Measurements from ENCODE around the gene C1QTNF6. TPM values are rescaled to one million over a fixed set of nuclear protein-coding genes. Genes with fewer than 3 reads are reported as not detected.

The C1QTNF6 gene
- total and polyA plus RNA-seq, 2 of the 4 experiments (the other 2 are of a cell fraction) = 1.1 to 10.9 TPM

DNA sequence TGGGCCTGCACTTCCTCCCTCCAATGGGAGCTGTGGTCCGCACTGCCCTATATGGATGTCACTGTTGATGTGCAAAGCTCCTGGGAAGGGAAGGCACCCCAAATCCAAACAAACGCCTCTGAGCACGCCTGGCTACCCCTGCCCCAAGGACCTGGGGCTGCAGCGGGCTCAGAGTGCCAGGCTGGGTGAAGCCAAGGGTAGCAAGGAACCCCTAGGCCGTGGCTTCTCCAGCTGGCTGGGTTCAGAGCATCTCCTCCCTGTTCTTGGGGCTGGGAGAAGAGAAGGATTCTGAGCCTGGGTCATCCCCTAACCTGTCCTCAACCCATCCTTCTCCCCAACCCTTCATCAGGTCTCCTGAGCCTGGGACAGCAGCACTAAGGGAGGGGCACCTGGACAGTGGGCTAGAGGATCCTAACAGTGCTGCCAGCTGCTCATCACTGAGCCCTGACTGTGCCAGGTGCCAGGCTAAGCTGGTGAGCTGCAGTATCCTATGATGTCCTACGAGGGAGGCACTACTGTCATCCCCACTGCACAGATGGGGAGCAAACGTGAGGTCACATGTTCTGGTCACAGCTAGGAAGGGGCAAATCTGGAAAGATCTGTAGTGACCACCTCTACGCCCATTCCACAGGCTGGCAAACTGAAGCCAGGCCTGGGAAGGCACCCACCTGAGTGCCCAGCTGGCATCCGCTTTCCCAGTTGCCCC is 21.2 kb upstream of the C1QTNF6 start:
- Histone ChIP-seq H3K9ac (ENCODE audit: low read depth, low read length) (no peak overlapping the region), H3K23ac (ENCODE audit: low read depth, low read length) (no peak overlapping the region), H3K14ac (replicated peaks; ENCODE audit: low read depth, low read length) (no peak overlapping the region), H3K9me3 (ENCODE audit: control insufficient read depth, insufficient read depth, low read length) (no peaks in the 10 kb centered on the region), H4K20me1 (ENCODE audit: insufficient read depth, low read length) (no peaks in the 10 kb centered on the region), H4K8ac (ENCODE audit: low read depth in 2 of 2, low read length in 2 of 2) (no peak overlapping the region), H2BK120ac (ENCODE audit: low read depth, low read length) (no peak overlapping the region), H2BK20ac (ENCODE audit: low read depth, low read length) (no peak overlapping the region), H2BK5ac (ENCODE audit: low read depth, low read length, poor library complexity, severe bottlenecking) (no peak overlapping the region), H3K27me3 (ENCODE audit: control insufficient read depth, insufficient read depth, low read length) (peaks cover 56% of the 10 kb centered on the region), H3K79me1 (ENCODE audit: low read depth in 1 of 2, low read length in 2 of 2) (no peaks in the 10 kb centered on the region), H3K56ac (ENCODE audit: extremely low read depth, insufficient read depth, low read length) (no peak overlapping the region), H2BK15ac (ENCODE audit: low read depth, low read length) (no peak overlapping the region), H3K27ac (ENCODE audit: insufficient read depth, low read length) (no peak overlapping the region), H2AK9ac (replicated peaks; ENCODE audit: low read depth, low read length, poor library complexity) (no peak overlapping the region), H4K91ac (ENCODE audit: insufficient read depth, low read depth, low read length) (no peak overlapping the region), H3K4me1 (ENCODE audit: control insufficient read depth, insufficient read depth, low read length) (peaks cover 4% of the 10 kb centered on the region; the same call in 1 of the 2 replicates), H3K4me2 (ENCODE audit: low read depth, low read length) (no peak overlapping the region), H3K9me1 (ENCODE audit: insufficient read depth, low read length) (no peaks in the 10 kb centered on the region), H2AFZ (replicated peaks; ENCODE audit: low read length, poor library complexity) (no peak overlapping the region), H3K4ac (ENCODE audit: low read depth, low read length) (no peak overlapping the region), H3K4me3 (ENCODE audit: insufficient read depth, low read depth, low read length) (no peak overlapping the region), H3K18ac (ENCODE audit: low read depth, low read length) (no peak overlapping the region), H2AK5ac (ENCODE audit: low read depth, low read length) (no peak overlapping the region), H3K36me3 (ENCODE audit: control insufficient read depth, insufficient read depth, low read length) (no peaks in the 10 kb centered on the region), H4K5ac (ENCODE audit: low read depth, low read length) (no peak overlapping the region)
- ATAC-seq (ENCODE audit: low read depth) (no peak), DNase-seq (no peak)
- dilution Hi-C loops (cut with HindIII; ENCODE audit: low sequenced_read_pairs, unreplicated experiment) (no loop called here), in situ Hi-C loops (cut with MboI; ENCODE audit: low sequenced_read_pairs) (no loop called here), intact Hi-C loops (cut with micrococcal nuclease) (no loop called here)
- ChIA-PET CTCF (interaction anchor here (0.5 to 1.6 kb wide), 2 partner anchors 10 to 230 kb away, joined by 4 to 5 read pairs; no protein-coding TSS in a partner anchor), POLR2A (ENCODE audit: unreplicated experiment) (no interaction called here)
- WGBS, 2 experiments (ENCODE audit: extremely low coverage in 2 of 2, insufficient read length in 1 of 2) = no CpG with 5 or more reads among the region's 9 CpGs
- no TSS peak for BruUV-seq (replicated peaks)
- no peak for TF ChIP-seq MXI1 (IDR thresholded peaks at IDR 0.05; ENCODE audit: borderline replicate concordance, low read depth, low read length)
- no peak for TF ChIP-seq MAFK (IDR thresholded peaks at IDR 0.05; ENCODE audit: low read depth, low read length)
- TF ChIP-seq CEBPB (IDR thresholded peaks at IDR 0.05; ENCODE audit: low read depth, low read length) = no peak
- TF ChIP-seq, protein P1, sequence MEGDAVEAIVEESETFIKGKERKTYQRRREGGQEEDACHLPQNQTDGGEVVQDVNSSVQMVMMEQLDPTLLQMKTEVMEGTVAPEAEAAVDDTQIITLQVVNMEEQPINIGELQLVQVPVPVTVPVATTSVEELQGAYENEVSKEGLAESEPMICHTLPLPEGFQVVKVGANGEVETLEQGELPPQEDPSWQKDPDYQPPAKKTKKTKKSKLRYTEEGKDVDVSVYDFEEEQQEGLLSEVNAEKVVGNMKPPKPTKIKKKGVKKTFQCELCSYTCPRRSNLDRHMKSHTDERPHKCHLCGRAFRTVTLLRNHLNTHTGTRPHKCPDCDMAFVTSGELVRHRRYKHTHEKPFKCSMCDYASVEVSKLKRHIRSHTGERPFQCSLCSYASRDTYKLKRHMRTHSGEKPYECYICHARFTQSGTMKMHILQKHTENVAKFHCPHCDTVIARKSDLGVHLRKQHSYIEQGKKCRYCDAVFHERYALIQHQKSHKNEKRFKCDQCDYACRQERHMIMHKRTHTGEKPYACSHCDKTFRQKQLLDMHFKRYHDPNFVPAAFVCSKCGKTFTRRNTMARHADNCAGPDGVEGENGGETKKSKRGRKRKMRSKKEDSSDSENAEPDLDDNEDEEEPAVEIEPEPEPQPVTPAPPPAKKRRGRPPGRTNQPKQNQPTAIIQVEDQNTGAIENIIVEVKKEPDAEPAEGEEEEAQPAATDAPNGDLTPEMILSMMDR (conservative IDR thresholded peaks at IDR 0.05; ENCODE audit: low read depth, low read length) = no peak
- no peak for TF ChIP-seq MAZ (IDR thresholded peaks at IDR 0.05; ENCODE audit: borderline replicate concordance, low read depth, low read length)
- no peak for TF ChIP-seq RFX5 (IDR thresholded peaks at IDR 0.05; ENCODE audit: low read depth, low read length)
- TF ChIP-seq SMC3 (IDR thresholded peaks at IDR 0.05; ENCODE audit: low read depth, low read length) = no peak
- TF ChIP-seq FOS (IDR thresholded peaks at IDR 0.05; ENCODE audit: low read depth, low read length) = no peak
- TF ChIP-seq RAD21 (IDR thresholded peaks at IDR 0.05; ENCODE audit: low read length) = no peak
- no peak for TF ChIP-seq NFE2L2 (IDR thresholded peaks at IDR 0.05; ENCODE audit: low read depth, low read length)
- TF ChIP-seq, protein P2, sequence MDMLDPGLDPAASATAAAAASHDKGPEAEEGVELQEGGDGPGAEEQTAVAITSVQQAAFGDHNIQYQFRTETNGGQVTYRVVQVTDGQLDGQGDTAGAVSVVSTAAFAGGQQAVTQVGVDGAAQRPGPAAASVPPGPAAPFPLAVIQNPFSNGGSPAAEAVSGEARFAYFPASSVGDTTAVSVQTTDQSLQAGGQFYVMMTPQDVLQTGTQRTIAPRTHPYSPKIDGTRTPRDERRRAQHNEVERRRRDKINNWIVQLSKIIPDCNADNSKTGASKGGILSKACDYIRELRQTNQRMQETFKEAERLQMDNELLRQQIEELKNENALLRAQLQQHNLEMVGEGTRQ (IDR thresholded peaks at IDR 0.05; ENCODE audit: low read depth, low read length) = no peak
